HG02884 (cell line): Measurements from ENCODE around the gene GRAMD1C.
"Not testable (repeated sequence)": the region's sequence is repeated elsewhere in the genome, so short reads cannot be mapped to it uniquely, and the experiment has no call there.

Source experiments
- ATAC-seq: cut with Tn5 transposase; IDR thresholded peaks from one replicate; pipeline ENCODE4 v1.9.1; 2021; ENCODE audit warnings: mild to moderate bottlenecking, moderate library complexity; ENCODE audit not compliant: unreplicated experiment

GRAMD1C gene

DNA sequence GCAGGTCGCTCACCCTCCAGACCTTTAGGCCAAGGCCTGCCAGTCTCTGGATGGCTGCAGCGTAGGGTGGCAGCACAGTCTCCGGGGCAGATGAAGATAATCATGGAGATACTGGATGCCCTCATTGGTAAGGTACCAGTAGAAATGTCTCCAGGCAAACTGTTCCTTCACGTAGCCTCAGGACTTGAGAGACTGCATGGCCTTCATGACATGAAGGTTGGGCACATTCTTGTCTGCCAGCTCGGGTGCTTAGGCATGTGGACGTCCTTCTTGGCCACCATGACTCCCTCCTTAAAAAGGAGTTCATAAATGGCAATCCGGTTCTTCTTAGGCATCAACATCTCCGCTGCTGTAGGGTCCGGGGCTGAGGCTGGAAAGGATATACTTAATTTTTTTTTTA, 11.8 kb downstream of the GRAMD1C start:
- ATAC-seq, result not testable (repeated sequence)

DNA sequence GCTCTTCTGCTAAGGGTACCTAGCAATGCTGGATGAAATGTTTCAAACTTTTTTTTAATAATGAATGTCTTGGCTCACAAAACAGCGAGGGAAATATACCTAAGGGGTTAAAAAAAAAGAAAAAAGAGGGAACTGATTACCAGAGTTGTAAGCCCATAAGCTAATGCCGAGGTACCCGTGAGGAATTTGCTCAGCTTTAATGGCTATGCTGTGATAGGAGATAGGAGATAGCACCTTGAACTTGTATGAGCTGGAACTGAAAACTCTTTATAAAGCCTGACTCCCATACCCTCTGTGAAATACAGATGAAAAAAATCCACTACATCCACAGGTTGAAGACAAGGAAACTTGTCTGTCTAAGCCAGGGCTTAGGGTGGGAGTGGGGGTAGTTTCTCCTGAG, 13.9 kb downstream of the GRAMD1C start:
- ATAC-seq, result no peak

DNA sequence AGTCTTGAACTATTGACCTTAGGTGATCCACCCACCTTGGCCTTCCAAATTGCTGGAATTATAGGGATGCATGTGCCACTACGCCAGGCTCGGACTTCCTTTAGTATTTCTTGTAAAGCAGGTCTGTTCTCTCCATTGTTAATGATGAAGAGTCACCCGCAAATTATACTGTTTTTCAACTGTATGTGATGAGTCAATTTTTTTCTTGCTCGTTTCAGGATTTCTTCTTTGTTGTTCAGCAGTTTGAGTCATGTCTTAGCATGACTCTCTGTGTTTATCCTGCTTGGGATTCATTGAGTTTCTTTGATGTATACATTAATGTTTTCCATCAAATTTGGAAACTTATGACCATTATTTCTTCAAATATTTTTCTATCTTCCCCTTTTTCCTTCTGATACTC, 28.9 kb downstream of the GRAMD1C start:
- ATAC-seq, result no peak

DNA sequence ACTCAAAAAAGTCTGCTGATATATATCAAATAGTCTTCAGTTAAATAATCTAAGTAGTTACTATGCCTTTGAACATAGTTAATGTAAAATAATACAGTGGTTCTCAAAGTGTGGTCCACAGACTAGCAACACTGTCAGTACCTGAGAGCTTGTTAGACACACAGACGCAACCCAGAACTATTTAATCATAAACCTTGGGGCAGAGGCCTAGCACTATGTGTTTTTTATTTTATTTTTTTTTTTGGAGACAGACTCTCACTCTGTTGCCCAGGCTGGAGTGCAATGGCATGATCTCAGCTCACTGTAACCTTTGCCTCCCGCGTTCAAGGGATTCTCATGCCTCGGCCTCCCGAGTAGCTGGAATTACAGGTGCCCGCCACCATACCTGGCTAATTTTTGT, 34.7 kb downstream of the GRAMD1C start:
- ATAC-seq, result no peak

DNA sequence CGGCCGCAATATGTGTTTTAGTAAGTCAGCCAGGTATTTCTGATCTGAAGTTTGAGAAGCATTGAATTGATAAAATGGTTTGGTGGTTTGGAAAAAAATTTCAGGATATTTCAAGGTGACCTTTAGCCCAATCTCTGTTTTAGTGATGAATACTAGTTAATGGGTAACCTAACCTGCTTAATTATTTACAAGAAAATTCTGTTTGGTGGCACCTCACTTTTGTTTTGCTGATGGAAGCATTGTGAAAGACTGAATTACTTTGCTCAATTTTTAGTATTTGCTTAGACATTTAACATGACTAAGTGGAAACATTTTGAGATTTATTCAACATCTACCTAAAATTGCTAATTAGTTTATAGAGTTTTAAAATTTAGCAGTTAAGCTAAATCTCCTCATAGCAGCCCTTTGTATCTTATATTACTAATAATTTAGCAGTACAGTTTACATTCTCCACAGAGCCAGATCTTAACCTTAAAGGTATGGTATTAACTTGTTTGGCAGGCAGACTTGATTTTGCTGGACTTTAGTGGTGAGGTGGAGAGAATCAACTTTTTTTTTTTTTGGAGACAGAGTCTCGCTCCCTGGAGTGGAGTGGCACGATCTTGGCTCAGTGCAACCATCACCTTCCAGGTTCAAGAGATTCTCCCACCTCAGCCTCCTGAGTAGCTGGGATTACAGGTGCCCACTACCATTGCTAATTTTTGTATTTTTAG, 35.4 kb downstream of the GRAMD1C start:
- ATAC-seq, result no peak

DNA sequence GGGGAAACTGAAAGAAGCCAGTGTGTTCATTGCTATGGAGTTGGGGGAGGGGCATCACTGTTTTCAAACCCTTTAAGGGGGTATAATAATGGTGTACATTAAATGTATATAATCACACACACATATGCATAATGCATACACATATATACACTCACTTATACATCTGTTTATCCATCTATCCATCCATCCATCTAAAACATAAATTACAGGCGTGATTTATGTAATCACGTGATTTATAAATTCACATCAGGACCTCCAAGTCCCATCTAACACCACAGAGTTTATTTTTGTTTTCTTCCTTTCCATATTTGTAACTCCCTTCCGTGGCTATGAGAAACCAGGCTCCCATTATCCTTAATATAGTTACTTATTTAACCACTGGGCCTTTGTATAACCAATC, 39.8 kb downstream of the GRAMD1C start:
- ATAC-seq, result no peak

DNA sequence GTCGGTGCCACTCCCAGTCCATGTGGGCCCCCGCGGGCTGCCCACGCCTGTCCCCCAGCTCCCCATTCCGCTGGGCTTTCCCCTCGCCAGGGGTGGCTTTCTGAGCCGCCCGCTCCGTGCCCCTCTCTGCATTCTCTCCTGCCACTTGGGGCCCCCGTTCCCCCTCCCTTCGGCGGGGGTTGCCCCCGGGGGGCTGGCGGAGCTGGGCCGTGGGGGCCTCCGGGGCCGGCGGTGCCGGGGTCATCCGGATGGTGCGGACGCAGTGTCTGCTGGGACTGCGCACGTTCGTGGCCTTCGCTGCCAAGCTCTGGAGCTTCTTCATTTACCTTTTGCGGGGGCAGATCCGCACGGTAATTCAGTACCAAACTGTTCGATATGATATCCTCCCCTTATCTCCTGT, 46.5 kb downstream of the GRAMD1C start:
- ATAC-seq, result no peak

DNA sequence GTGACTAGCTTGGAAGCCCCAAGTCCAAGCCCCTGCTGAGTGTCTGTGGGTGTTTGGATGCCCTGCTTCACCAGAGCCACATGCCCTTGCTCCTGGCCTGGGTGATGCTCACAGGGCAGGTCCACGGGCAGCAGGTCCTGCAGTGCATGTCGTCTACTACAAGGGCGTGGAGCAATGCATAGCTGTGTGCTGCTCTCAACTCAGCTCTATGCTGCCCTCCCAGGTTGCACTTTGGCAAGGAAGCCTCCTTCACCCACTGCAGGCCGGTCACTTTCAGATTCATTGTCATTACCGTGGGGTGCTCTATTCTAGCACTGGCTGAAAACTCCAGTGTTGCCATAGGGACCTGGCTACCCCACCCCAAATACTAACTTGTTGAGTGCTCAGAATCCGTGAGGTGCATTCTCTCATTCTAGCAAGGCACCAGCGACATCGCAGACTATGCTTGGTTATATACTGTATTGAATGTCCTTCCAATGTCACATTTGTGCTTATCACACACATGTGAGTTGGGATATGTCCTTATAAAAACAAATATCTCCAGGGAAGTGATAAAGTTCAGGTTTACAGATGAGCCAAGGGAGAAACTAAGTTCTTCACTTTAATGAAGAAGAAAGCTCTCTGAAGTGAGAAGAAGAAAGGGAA, 51.8 kb downstream of the GRAMD1C start:
- ATAC-seq, result no peak

DNA sequence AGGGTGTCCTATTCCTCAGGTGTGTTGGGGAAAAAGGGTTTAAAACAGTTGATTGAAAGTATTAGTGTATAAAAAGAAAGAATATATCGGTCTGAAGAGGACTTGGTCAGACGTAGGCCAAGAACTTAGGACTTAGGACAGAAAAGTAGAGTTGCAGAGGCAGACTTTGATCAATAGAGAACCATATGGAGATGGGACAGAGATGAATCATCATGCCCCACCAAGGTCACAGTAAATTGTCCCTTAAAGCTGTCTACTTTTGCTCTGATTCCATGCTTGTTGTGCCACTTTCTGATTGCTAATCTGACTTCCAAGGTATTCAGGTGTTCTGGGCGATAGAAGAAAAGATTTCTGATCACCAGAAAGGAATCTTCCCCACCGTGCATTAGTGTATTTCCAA, 56.3 kb downstream of the GRAMD1C start:
- ATAC-seq, result no peak

DNA sequence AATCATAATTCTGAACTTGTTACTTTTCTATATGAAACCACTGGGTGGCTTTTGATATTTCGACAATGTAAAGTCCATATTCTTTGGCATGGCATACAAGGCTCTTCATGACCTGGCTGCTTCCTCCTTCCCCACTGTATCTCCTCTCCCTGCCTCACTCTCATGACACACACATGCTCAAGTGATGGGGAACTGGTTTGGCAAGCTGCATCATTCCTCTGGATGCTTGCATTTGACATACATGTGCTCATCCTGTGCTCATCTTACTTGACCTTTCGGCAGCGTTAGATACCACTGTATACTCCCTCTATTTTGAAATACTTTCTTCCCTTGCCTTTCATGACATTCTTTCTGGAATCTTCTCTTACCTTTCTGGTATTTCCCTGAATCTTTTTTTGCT, 57.4 kb downstream of the GRAMD1C start:
- no peak for ATAC-seq

DNA sequence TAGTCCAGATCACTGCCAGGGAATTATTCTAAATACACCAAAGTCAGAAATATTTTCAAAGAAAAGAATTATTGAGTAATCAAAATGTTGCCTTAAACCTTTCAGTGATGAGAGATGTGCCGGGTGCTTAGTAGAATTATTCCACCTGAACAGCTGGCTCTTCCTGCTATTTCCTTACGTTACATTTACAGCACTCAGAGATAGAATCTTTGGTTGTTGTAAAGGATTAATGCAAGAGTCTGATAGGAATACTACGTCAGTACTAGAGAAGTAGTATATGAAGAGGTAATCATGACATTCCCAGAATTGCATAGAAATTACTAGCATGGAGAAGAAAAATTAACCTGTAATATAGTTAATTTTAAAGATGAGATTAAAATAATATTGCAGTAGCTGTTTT, 58.3 kb downstream of the GRAMD1C start:
- no peak for ATAC-seq

DNA sequence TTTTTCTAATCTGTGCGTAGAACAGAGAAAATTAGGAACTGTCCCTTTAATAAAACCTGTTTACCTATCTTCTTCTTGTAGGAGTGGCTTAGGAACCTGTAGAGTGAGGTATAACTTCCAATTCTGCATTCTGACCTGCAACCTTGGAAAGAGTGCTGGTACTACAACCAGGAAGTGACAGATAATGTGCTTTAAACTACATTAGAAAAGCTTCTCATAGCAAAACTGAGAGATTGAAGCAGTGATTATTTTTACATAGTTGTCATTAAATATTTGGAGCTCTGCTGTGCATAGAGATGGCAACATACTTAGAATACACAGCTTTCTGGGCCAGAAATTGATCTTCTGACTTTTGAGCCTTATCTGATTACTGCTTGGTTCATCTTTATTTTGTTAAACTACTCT, 58.8 kb downstream of the GRAMD1C start:
- ATAC-seq, result no peak

DNA sequence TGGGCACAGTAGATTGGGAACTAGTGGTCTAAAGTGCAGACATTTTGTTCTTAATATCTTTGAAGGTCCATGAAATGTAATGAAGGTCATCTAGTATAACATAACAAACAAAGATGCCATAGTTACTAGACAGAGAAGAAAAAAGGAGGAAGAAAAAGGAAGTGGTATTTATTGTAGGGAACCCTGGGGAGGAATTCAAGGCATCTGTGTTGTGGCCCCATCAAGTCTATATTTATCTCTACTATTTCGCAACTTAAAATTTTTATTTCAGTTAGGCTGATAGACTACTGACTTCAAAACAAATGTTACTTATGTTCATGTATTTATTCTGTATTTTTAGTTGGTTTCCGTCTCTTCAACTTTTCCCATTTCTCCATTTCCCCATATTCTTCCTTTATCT, 60.3 kb downstream of the GRAMD1C start:
- ATAC-seq, result no peak

DNA sequence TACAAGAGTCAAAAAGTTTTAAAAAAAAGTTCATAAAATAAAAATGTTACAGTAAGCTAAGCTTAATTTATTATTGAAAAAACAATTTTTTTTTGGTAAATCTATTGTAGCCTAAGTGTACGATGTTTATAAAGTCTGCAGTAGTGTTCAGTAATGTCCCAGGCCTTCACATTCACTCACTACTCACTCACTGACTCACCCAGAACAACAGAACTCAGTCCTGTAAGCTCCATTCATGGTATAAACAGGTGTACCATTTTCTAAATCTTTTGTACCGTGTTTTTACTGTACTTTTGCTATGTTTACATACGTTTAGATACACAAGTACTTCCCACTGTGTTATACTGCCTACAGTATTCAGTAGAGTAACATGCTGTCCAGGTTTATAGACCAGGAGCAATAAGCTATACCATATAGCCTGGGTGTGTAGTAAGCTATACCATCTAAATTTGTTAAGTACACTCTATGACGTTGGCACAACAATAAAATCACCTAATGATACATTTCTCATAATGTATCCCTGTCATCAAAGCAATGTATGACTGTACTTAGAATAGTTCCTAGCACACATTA, 68.1 kb downstream of the GRAMD1C start:
- ATAC-seq, result no peak

DNA sequence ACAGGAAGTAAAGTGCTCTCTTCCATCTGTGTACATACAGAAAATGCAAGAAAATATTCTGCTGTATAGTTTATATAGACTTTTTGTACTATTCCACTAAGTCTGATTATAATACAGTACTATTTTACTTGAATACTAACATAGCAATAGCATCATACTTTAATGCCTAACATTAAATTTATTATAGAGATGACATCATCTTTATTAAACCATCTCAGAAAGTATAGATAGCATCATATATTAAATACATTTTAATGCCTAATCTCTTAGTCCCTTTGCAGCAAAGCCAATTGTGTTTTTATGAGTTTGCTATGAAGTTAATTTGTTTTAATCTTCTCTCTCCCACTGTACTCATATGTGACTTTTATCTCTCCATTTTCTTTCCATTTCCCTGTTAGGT, 69.5 kb downstream of the GRAMD1C start:
- ATAC-seq, result no peak

DNA sequence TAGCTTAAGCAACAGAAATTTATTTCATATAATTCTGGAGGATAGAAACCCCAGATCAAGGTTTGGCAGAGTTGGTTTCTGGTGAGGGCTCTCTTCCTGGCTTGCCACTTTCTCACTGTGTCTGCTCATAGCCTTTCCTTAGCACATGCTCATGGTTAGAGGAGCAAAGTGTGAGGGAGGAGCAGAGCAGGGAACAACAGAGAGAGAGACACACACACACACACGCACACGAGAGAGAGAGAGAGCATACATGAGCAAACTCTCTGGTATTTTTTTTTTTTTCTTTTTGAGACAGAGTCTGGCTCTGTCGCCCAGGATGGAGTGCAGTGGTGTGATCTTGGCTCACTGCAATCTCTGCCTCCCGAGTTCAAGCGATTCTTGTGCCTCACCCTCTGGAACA, 72.4 kb downstream of the GRAMD1C start:
- no peak for ATAC-seq

DNA sequence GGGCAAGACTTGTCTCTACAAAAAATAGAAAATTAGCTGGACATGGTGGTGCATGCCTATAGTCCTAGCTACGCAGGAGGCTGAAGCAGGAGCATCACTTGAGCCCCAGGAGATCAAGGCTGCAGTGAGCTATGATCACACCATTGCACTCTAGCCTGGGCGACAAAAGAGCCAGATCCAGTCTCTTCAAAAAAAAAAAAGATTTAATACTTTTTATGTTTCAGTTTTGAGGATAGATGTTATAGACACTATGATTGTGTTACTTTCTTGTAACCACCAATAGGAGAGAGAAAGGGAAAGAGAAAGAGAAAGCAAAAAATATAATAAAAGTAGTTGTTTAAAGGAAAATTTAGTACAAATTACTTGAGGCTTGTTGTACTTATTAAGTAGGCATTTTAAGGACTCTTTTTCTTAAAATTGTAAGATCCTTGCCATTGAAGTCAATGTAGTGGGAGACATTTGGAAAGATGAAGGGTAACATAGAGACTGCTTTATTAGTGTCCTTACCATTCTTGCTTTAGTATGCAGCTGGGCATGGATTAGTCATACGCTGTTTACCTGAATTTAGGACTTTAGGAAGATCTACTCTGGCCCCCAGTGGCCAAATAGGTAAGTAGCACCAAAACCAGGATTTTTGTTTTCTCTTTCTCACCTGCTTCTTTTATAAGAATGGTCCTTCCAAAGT, 74.1 kb downstream of the GRAMD1C start:
- peak; percentile 99 for ATAC-seq

DNA sequence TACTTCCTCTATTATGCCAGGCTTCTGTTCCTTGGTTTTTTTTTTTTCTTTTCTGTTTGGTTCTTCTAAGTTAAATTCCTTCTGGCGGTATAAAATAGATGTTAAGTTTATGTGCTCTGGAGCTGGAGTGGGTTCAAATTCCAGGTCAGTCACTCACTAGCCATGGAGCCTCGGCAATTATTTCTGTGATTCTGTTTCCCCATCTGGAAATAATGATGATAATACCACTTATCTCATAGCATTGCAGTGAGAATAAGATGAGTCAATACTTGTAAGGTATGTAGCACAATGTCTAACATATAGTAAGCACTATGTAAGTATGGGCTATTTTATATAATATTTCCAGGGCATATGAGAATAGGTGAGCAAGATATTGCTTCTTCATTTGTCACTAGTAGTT, 76.1 kb downstream of the GRAMD1C start:
- ATAC-seq, result no peak

DNA sequence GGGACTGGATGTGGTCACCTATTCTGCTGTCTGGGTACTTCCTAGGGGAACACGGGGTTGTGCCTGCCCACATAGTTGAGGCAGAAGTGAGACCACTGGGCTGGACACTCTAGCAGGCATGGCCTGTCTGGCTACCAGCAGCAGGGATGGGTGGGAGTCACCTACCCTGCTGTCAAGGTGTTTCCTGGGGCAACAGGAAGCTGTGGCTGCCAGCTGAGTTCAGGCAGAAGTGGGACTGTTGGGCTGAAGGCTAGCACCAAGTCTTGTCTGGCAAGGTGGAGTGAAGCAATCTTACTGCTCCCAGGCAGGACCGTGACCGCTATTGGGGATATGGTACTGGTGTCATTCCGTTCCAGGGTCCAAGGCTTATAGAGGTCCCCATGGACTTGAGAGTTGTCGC, 89.0 kb downstream of the GRAMD1C start:
- ATAC-seq, result no peak

DNA sequence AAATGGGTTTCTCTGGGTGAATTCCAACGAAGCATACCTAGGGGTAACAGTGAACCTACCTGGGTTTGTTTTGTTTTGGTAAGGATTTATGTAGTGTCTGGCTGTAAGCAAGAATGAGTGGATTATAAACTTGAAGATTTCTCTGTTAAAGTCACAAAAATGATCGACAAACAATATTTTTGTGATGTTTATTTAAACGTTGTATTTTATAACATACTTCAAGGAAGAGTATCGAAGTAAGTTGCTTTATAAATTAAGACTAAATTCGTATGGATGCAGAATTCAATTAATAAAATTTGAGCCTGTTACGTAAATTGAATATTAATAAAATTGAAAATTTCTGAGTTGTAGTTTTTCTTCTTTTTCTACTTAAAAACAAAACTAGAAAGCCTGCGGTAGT, 108.2 kb downstream of the GRAMD1C start:
- no peak for ATAC-seq

DNA sequence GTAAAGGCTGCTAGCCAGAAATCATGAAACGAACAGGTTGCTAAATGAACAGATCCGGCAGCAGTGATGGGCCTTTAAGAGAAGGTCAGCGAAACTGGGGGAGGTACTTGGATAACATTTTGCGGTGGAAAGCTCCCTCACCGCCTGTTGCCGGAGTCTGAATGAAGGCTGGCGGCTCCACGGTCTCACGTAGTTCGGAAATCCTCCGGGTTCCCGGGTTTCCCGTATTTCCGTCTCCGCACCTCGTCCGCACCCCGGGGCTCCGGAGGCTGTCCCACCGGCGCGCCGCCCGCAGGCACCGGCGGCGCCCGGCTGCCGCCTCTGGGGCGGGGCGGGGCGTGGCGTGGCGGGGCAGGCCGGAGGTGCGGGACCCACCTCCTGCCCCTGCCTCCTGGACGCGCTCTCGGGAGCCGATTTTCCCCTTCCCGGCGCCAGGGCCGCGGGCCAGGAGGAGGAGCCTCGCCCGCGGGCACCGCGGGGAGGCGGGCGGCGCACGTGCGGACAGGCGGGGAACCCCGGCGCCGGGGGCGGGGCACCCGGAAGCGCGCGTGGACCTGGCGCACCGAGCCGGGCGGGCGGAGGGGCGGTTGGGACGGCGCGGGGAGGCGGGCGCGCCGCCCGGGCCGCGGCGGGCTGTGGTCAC, 108.9 kb downstream of the GRAMD1C start, which contains the start of gene ZDHHC23:
TSS of gene ZDHHC23 (plus strand) at position 642 of the 643 bp plus-strand sequence. CDS start 790 bp downstream, outside the sequence.
- ATAC-seq, result peak; percentile 72
